Endodermal cell (in vitro differentiated cells): Measurements from ENCODE around the gene PURB. TPM values are rescaled to one million over a fixed set of nuclear protein-coding genes. Genes with fewer than 3 reads are reported as not detected.

Source experiments
- DNase-seq: peaks from one replicate; pipeline ENCODE4 v3.0.0-alpha.2; 2017
- H3K27ac ChIP-seq: 2 replicates; pipeline ENCODE4 v1.5.1; 2013; ENCODE audit warnings: mild to moderate bottlenecking, low read depth, low read length, moderate library complexity
- H3K27me3 ChIP-seq: 2 replicates; pipeline ENCODE4 v1.6.1; 2013; ENCODE audit warnings: mild to moderate bottlenecking, low read length, moderate library complexity; ENCODE audit not compliant: insufficient read depth, control insufficient read depth, poor library complexity, severe bottlenecking
- H3K36me3 ChIP-seq: 2 replicates; pipeline ENCODE4 v1.7.0; 2013; ENCODE audit warnings: mild to moderate bottlenecking, low read length, moderate library complexity; ENCODE audit not compliant: control insufficient read depth, insufficient read depth
- H3K4me1 ChIP-seq: one replicate; pipeline ENCODE4 v1.7.0; 2013; ENCODE audit warnings: low read length; ENCODE audit not compliant: control insufficient read depth, insufficient read depth
- H3K4me3 ChIP-seq: 2 replicates; pipeline ENCODE4 v1.5.1; 2013; ENCODE audit warnings: mild to moderate bottlenecking, low read length, moderate library complexity
- H3K9ac ChIP-seq: 2 replicates; pipeline ENCODE4 v1.6.1; 2013; ENCODE audit warnings: mild to moderate bottlenecking, low read length, moderate library complexity; ENCODE audit not compliant: poor library complexity, severe bottlenecking; ENCODE audit errors: extremely low read depth
- H3K9me3 ChIP-seq: 2 replicates; pipeline ENCODE4 v1.6.1; 2013; ENCODE audit warnings: mild to moderate bottlenecking, low read length, moderate library complexity; ENCODE audit not compliant: control insufficient read depth
- H3K27ac Mint-ChIP-seq: 2 replicates; pipeline ENCODE4 v1.8.0; 2020; ENCODE audit warnings: mixed read lengths
- H3K27me3 Mint-ChIP-seq: 2 replicates; pipeline ENCODE4 v1.8.0; 2021; ENCODE audit warnings: mild to moderate bottlenecking, mixed read lengths; ENCODE audit not compliant: insufficient read depth
- H3K36me3 Mint-ChIP-seq: 2 replicates; pipeline ENCODE4 v1.8.0; 2020; ENCODE audit warnings: low read depth, mixed read lengths
- H3K4me1 Mint-ChIP-seq: 2 replicates; pipeline ENCODE4 v1.8.0; 2020; ENCODE audit warnings: mixed read lengths
- H3K4me3 Mint-ChIP-seq: 2 replicates; pipeline ENCODE4 v1.8.0; 2020; ENCODE audit warnings: mild to moderate bottlenecking, moderate library complexity, mixed read lengths
- H3K9me3 Mint-ChIP-seq: 2 replicates; pipeline ENCODE4 v1.8.0; 2020; ENCODE audit warnings: mild to moderate bottlenecking, mixed read lengths
- WGBS, 2 experiments: methylation state at CpG; one replicate each; pipeline versions ENCODE4 v1.1.5 to v1.1.7; 2013; ENCODE audit warnings: missing lambda C conversion rate in 2 of 2, mixed read lengths in 1 of 2; ENCODE audit not compliant: insufficient coverage in 1 of 2, insufficient read length in 1 of 2; 5-methylcytosine and 5-hydroxymethylcytosine counted together
- total RNA-seq, 2 donors: library from RNA; stranded (reverse); fragmentation: NEBNext Ultra II Directional in 1 of 2; extraction: Animal tissue kit (Norgen Biotek cat#: 25700) in 1 of 2; gene quantifications; 2 replicates in 1 of 2; 3 replicates in 1 of 2; pipeline ENCODE4 v1.2.1, GENCODE V29; 2021
- TF ChIP-seq, protein P1 (sequence below): fragments of 200-600 bp; sonication (generic); conservative IDR thresholded peaks from 2 replicates; pipeline ENCODE4 v1.5.0; 2021; ENCODE audit warnings: antibody characterized with exemption, mild to moderate bottlenecking

The PURB gene
- total RNA-seq, 2 donors from 2014 or later = 24.7 to 29.8 TPM

DNA sequence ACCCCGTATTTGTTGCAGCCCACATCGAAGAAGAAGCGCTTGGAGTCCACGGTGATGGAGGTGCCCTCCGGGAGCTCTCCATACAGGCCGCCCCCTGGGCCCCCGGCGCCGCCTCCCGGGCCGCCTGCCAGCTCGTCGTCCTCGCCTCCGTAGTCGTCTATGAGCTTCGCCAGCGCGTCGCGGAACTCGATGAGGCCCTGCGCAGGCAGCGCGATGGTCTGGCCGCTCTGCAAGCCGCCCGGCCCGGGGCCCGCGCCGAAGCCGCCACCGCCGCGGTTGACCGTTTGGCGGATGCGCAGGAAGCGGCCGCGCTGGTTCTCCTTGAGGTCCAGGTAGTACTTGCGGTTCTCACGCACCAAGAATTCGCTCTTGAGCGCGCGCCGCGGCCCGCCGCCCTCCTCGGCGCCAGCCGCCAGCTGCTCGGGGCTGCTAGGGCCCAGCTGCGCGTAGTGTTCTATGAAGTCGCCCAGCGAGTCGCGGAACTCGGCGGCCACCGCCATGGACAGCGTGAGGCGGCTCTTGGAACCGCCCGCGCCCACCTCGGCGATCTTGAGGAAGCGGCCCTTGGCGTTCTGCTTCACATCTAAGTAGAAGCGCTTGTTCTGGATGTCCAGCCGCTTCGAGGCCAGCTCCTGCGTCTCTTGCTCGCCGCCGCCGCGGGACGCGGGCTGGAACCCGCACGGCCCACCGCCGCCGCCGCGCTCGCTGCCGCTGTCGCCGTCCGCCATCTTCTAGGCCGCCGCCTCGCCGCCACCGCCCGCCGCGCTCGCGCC lies 523 bp downstream of the PURB start:
- WGBS, 2 experiments = 0 to 1% methylated on average over 74 to 107 of the region's 107 CpGs
- Mint-ChIP-seq H3K4me1 (peaks cover 32% of the 10 kb centered on the region), H3K27ac (peak overlapping the region; percentile 94), H3K27me3 (peaks cover 13% of the 10 kb centered on the region), H3K4me3 (peak overlapping the region; percentile 91), H3K9me3 (peaks cover 4% of the 10 kb centered on the region), H3K36me3 (peaks cover 29% of the 10 kb centered on the region)
- Histone ChIP-seq H3K4me1 (peaks cover 6% of the 10 kb centered on the region), H3K27ac (peak overlapping the region; percentile 79), H3K9ac (peak overlapping the region; percentile 77), H3K4me3 (peak overlapping the region; percentile 81), H3K9me3 (no peaks in the 10 kb centered on the region), H3K36me3 (peaks cover 39% of the 10 kb centered on the region), H3K27me3 (no peaks in the 10 kb centered on the region)
- DNase-seq = peak; percentile 79
- TF ChIP-seq, protein P1, sequence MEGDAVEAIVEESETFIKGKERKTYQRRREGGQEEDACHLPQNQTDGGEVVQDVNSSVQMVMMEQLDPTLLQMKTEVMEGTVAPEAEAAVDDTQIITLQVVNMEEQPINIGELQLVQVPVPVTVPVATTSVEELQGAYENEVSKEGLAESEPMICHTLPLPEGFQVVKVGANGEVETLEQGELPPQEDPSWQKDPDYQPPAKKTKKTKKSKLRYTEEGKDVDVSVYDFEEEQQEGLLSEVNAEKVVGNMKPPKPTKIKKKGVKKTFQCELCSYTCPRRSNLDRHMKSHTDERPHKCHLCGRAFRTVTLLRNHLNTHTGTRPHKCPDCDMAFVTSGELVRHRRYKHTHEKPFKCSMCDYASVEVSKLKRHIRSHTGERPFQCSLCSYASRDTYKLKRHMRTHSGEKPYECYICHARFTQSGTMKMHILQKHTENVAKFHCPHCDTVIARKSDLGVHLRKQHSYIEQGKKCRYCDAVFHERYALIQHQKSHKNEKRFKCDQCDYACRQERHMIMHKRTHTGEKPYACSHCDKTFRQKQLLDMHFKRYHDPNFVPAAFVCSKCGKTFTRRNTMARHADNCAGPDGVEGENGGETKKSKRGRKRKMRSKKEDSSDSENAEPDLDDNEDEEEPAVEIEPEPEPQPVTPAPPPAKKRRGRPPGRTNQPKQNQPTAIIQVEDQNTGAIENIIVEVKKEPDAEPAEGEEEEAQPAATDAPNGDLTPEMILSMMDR = no peak

DNA sequence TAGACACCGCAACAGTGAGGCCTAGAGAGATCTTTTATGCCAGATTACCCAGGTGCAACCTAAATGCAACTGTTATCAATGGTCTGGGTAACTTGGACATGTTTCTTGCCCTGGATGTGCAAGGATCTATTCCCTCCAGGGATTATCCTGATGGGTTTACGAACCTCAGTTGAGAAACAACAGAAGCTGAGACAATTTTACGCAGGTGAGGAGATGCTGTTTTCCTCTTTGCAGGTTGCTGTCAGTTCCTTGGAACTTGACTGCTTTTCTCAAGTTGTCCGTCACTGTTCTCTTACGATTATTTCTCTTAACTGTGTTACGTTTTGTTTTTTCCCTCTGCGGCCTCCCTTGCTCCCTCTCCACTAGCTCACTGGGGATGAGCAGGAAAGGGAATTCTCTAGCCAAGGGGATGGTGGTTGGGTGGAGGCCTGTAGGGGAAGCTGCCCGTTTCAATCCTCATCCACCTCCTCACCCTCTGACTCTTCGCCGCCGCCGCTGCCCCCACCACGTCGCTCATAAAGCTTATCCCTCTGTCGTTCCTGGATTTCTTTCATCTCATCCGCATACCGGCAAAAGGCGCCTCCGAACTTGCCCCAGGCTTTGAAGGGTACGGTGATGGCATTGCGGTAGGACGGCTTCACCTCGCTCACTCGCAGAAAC lies 1.2 kb downstream of the PURB start:
- H3K4me3 Mint-ChIP-seq = peak overlapping the region; percentile 91
- no peaks in the 10 kb centered on the region for H3K9me3 ChIP-seq
- WGBS, 2 experiments = 26 to 29% methylated on average over 23 of the region's 24 CpGs
- peak overlapping the region; percentile 77 for H3K9ac ChIP-seq
- peak overlapping the region; percentile 81 for H3K4me3 ChIP-seq
- H3K27me3 ChIP-seq = no peaks in the 10 kb centered on the region
- H3K36me3 Mint-ChIP-seq = peaks cover 33% of the 10 kb centered on the region
- peaks cover 4% of the 10 kb centered on the region for H3K9me3 Mint-ChIP-seq
- H3K27ac ChIP-seq = peak overlapping the region; percentile 79
- H3K27me3 Mint-ChIP-seq = peaks cover 11% of the 10 kb centered on the region
- peaks cover 44% of the 10 kb centered on the region for H3K36me3 ChIP-seq
- H3K27ac Mint-ChIP-seq = peak overlapping the region; percentile 94
- H3K4me1 Mint-ChIP-seq = peaks cover 32% of the 10 kb centered on the region
- DNase-seq = no peak
- TF ChIP-seq, protein P1 = no peak
- H3K4me1 ChIP-seq = peaks cover 6% of the 10 kb centered on the region

DNA sequence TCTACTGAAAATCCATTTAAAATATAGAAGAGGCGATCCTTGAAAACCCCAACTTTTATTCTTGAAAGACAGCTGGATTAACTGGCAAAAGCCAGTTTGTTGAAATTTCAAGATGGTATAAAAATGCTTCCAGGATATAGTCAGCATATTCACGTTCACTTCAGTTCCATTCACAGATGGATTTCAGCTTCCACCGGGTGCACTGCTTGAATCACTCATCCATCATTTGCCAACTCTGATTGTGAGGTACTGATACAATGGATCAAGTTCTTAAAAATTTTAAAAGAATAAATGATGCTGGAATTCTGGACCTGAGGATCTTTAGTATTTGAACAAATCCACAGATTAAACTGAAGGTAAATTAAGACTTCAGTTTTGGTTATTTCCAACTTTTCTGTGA lies 2.4 kb downstream of the PURB start:
- Histone ChIP-seq H3K4me3 (peak overlapping the region; percentile 81), H3K27ac (no peak overlapping the region), H3K9me3 (no peaks in the 10 kb centered on the region), H3K36me3 (peaks cover 53% of the 10 kb centered on the region), H3K9ac (no peak overlapping the region), H3K27me3 (no peaks in the 10 kb centered on the region), H3K4me1 (peaks cover 6% of the 10 kb centered on the region)
- TF ChIP-seq, protein P1 = no peak
- DNase-seq = no peak
- H3K9me3 Mint-ChIP-seq = peaks cover 4% of the 10 kb centered on the region
- WGBS, 2 experiments = 77 to 88% methylated on average over 2 to 3 of the region's 3 CpGs
- H3K27me3 Mint-ChIP-seq = peaks cover 5% of the 10 kb centered on the region
- H3K4me3 Mint-ChIP-seq = peak overlapping the region; percentile 91
- H3K27ac Mint-ChIP-seq = no peak overlapping the region
- peaks cover 32% of the 10 kb centered on the region for H3K4me1 Mint-ChIP-seq
- peaks cover 33% of the 10 kb centered on the region for H3K36me3 Mint-ChIP-seq
